Kidney (tissue), 14 donors: Measurements from ENCODE around the gene IMPACT. TPM values are rescaled to one million over a fixed set of nuclear protein-coding genes. Genes with fewer than 3 reads are reported as not detected.

ENCODE experiments used
- DNase-seq, 5 donors: peaks; one replicate each; pipeline ENCODE4 v3.0.0-alpha.2; 2013 to 2020
- FAIRE-seq: peaks from 2 replicates; lab custom pipeline; 2012; peaks lifted over from hg19 to GRCh38; lab: Jason Lieb, UNC
- H3K27ac ChIP-seq, 2 donors: one replicate each; pipeline ENCODE4 v1.7.0; 2013; ENCODE audit warnings: low read depth in 2 of 2, low read length in 2 of 2, inconsistent platforms in 1 of 2
- H3K27me3 ChIP-seq: one replicate; pipeline ENCODE4 v1.7.1; 2013; ENCODE audit warnings: low read length, inconsistent platforms; ENCODE audit not compliant: control insufficient read depth, insufficient read depth
- H3K36me3 ChIP-seq, 3 donors: one replicate each; pipeline versions ENCODE4 v1.7.0 to v1.7.1; 2013; ENCODE audit warnings: low read length in 3 of 3, control low read depth in 1 of 3, inconsistent platforms in 1 of 3; ENCODE audit not compliant: insufficient read depth in 3 of 3, control insufficient read depth in 2 of 3
- H3K4me1 ChIP-seq, 3 donors: one replicate each; pipeline versions ENCODE4 v1.7.0 to v1.7.1; 2013; ENCODE audit warnings: low read length in 3 of 3, inconsistent platforms in 1 of 3, low read depth in 1 of 3; ENCODE audit not compliant: control insufficient read depth in 2 of 3, insufficient read depth in 2 of 3
- H3K4me3 ChIP-seq, 3 donors: one replicate each; pipeline versions ENCODE4 v1.7.0 to v1.8.1; 2013; ENCODE audit warnings: low read length in 3 of 3, control low read depth in 1 of 3, inconsistent platforms in 1 of 3
- H3K9ac ChIP-seq, 3 donors: one replicate each; pipeline versions ENCODE4 v1.7.0 to v1.7.1; 2013; ENCODE audit warnings: low read length in 3 of 3, control low read depth in 1 of 3, inconsistent platforms in 1 of 3
- H3K9me3 ChIP-seq, 3 donors: one replicate each; pipeline versions ENCODE4 v1.7.0 to v1.7.1; 2013; ENCODE audit warnings: low read length in 3 of 3, control low read depth in 1 of 3, inconsistent platforms in 1 of 3; ENCODE audit not compliant: control insufficient read depth in 2 of 3, insufficient read depth in 1 of 3
- intact Hi-C: fragments of 100-400 bp; cut with DNase I; formaldehyde crosslinking; loops from one replicate; pipeline ENCODE4 v1.11.1; 2022
- polyA plus RNA-seq: library from polyadenylated mRNA; stranded (reverse); fragments of 350-450 nt; fragmentation: Illumina TruSeq; extraction: RNeasy Lipid Tissue Mini Kit (QIAGEN cat#74804); gene quantifications from one replicate; pipeline ENCODE4 v1.2.3, GENCODE V29; 2014; ENCODE audit warnings: low read depth, low replicate concordance; ENCODE audit not compliant: insufficient read depth
- total RNA-seq: library from RNA; stranded (reverse); fragmentation: NEBNext Ultra II Directional; extraction: Animal tissue kit (Norgen Biotek cat#: 25700); gene quantifications from one replicate; pipeline ENCODE4 v1.2.1, GENCODE V29; 2021
- TF ChIP-seq, protein P1 (sequence below): IDR thresholded peaks from 3 replicates; pipeline ENCODE4 v1.5.1; 2012; ENCODE audit warnings: mild to moderate bottlenecking, moderate library complexity, borderline replicate concordance; ENCODE audit not compliant: insufficient read depth; ENCODE audit errors: extremely low read depth
- donor health status: control.
- donor health status: control.
- donor health status: control.
- donor health status: control.
- donor health status: control.
- donor health status: DM: yes; HTN: yes; CAD: no.
- donor health status: Normal renal cell carcinoma (clear cell type).

IMPACT gene
- total and polyA plus RNA-seq, 2 donors from 2014 or later: 21.7 to 38.0 TPM

DNA sequence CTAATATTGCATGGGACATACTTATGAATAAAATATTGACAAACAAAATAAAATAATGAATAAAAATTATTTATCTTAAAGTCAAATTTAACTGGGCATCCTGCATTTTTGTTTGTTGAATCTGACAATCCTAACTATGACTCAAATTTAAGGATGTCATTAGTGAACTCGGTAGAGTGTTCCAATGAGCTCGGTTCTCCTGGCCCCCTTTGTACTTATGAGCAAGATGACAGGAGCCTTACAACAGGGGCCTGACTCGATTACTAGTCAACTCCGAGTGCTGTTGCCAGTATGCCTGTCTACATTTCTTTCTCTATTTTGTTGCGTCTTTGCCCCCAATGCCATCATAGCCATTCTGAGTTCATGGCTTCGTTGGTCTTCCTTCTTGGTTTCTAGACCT is 74.3 kb downstream of the IMPACT start:
- Histone ChIP-seq H3K4me3 (no peak overlapping the region), H3K4me1 (peaks cover 0 to 2% (median 0%) of the 10 kb centered on the region in 3 donors), H3K9me3 (no peaks in the 10 kb centered on the region), H3K27me3 (no peaks in the 10 kb centered on the region), H3K27ac (no peak overlapping the region), H3K36me3 (no peaks in the 10 kb centered on the region), H3K9ac (no peak overlapping the region)
- TF ChIP-seq, protein P1, sequence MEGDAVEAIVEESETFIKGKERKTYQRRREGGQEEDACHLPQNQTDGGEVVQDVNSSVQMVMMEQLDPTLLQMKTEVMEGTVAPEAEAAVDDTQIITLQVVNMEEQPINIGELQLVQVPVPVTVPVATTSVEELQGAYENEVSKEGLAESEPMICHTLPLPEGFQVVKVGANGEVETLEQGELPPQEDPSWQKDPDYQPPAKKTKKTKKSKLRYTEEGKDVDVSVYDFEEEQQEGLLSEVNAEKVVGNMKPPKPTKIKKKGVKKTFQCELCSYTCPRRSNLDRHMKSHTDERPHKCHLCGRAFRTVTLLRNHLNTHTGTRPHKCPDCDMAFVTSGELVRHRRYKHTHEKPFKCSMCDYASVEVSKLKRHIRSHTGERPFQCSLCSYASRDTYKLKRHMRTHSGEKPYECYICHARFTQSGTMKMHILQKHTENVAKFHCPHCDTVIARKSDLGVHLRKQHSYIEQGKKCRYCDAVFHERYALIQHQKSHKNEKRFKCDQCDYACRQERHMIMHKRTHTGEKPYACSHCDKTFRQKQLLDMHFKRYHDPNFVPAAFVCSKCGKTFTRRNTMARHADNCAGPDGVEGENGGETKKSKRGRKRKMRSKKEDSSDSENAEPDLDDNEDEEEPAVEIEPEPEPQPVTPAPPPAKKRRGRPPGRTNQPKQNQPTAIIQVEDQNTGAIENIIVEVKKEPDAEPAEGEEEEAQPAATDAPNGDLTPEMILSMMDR: no peak
- intact Hi-C loops: no loop called here
- DNase-seq: no peak
- no peak for FAIRE-seq

DNA sequence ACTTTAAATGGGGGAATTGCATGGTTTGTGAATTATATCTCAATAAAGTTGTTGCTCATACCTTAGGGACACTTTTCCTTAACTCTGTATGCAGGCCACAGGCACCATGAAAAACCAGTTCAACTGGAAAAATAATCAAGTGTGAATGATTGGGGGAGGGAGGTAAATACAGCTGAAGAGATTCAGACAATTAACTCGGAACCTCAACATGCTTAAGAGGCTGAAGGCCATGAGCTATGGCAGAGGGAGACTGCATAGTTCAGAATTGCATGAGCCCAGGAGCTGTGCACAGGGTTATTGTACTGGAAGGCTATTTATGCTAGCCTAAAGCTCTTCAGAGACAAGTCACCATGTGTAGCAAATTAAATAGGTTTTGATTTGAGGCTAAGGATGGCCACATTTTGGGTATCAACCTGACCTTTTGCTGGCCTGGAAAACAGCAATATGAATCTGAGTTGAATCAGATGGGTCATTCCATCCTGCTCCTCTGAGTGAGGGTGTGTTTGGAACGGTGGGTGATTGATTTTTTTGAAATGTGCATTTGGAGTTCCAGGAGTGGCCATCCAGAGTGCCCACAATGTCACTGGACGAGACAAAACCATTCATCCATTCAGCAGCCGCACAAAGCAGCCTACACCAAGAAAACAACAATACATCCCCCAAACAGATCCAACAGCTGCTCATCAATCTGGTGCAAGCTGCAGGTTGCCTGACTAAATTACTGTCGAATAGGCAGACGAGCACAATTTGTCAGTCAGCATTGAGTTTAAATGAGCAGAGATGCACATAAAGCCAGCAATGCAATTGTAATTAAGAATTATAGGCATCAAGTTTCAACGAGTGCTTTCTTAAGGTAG is 76.4 kb downstream of the IMPACT start:
- FAIRE-seq (no peak), DNase-seq (peak in 2 of 5 donors; percentile 72 to 76)

More for the DNA sequence above, 76.4 kb downstream of the IMPACT start:
- Histone ChIP-seq H3K9ac (no peak overlapping the region), H3K27me3 (no peaks in the 10 kb centered on the region), H3K4me3 (no peak overlapping the region), H3K36me3 (no peaks in the 10 kb centered on the region), H3K4me1 (peaks cover 0 to 2% (median 0%) of the 10 kb centered on the region in 3 donors), H3K9me3 (no peaks in the 10 kb centered on the region), H3K27ac (no peak overlapping the region)
- TF ChIP-seq, protein P1: no peak
- intact Hi-C loops: no loop called here

Other genes with a start within 250 kb of the IMPACT start
- gene OSBPL1A, start 28.8 kb upstream of the IMPACT start, total RNA-seq: 40.3 TPM
- 27.0 TPM for gene OSBPL1A, start 28.8 kb upstream of the IMPACT start, polyA plus RNA-seq
- not detected for gene HRH4, start 34.0 kb downstream of the IMPACT start, total RNA-seq
- not detected for gene HRH4, start 34.0 kb downstream of the IMPACT start, polyA plus RNA-seq